Measurements from ENCODE around the gene BHLHA9.

DNA sequence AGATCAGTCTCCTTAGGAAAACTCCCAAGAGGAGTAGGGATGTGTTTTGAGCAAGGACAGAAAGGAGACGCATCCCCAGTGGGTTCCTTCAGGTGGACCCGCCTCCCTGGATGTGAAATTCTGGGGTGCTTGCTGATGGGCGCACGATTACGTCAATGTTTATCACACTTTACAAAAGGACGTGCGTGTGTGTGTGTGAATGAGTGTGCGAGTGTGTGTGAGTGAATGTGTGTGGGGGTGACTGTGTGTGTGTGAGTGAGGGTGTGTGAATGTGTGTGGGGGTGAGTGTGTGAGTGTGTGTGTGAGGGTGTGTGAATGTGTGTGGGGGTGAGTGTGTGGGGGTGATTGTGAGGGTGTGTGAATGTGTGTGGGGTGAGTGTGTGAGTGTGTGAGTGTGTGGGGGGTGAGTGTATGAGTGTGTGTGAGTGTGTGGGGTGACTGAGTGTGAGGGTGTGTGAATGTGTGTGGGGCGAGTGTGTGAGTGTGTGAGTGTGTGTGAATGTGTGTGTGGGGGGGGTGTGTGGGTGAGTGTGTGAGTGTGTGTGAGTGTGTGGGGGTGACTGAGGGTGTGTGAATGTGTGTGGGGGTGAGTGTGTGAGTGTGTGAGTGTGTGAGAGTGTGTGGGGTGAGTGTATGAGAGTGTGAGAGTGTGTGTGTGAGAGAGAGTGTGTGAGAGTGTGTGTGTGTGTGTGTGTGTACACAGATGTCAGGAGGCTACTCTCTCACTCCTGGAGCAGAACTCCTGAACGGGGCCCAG is 5.1 kb downstream of the BHLHA9 start:
- no peak for TF ChIP-seq POLR2AphosphoS5 (IDR thresholded peaks at IDR 0.05)
- TF ChIP-seq, protein P1, sequence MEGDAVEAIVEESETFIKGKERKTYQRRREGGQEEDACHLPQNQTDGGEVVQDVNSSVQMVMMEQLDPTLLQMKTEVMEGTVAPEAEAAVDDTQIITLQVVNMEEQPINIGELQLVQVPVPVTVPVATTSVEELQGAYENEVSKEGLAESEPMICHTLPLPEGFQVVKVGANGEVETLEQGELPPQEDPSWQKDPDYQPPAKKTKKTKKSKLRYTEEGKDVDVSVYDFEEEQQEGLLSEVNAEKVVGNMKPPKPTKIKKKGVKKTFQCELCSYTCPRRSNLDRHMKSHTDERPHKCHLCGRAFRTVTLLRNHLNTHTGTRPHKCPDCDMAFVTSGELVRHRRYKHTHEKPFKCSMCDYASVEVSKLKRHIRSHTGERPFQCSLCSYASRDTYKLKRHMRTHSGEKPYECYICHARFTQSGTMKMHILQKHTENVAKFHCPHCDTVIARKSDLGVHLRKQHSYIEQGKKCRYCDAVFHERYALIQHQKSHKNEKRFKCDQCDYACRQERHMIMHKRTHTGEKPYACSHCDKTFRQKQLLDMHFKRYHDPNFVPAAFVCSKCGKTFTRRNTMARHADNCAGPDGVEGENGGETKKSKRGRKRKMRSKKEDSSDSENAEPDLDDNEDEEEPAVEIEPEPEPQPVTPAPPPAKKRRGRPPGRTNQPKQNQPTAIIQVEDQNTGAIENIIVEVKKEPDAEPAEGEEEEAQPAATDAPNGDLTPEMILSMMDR (IDR thresholded peaks at IDR 0.05) = no peak
- TF ChIP-seq POLR2A (IDR thresholded peaks at IDR 0.05) = no peak
- no peak for TF ChIP-seq EP300 (IDR thresholded peaks at IDR 0.05)

All from suprapubic skin (tissue), 4 donors.